ENCODE measurements around the gene WT1.

WT1 gene

GRCh38 chr11:32466279-32466915 is 31.1 kb upstream of the WT1 start:
- TF ChIP-seq CTCF (IDR thresholded peaks at IDR 0.05; ENCODE audit: insufficient read depth, missing control alignments): no peak
- DNase-seq (ENCODE audit: insufficient read length, low spot score) (no peak), FAIRE-seq (no peak)

GRCh38 chr11:32464078-32464477 is 28.7 kb upstream of the WT1 start:
- no peak for FAIRE-seq
- TF ChIP-seq CTCF (IDR thresholded peaks at IDR 0.05; ENCODE audit: insufficient read depth, missing control alignments): no peak

DNA sequence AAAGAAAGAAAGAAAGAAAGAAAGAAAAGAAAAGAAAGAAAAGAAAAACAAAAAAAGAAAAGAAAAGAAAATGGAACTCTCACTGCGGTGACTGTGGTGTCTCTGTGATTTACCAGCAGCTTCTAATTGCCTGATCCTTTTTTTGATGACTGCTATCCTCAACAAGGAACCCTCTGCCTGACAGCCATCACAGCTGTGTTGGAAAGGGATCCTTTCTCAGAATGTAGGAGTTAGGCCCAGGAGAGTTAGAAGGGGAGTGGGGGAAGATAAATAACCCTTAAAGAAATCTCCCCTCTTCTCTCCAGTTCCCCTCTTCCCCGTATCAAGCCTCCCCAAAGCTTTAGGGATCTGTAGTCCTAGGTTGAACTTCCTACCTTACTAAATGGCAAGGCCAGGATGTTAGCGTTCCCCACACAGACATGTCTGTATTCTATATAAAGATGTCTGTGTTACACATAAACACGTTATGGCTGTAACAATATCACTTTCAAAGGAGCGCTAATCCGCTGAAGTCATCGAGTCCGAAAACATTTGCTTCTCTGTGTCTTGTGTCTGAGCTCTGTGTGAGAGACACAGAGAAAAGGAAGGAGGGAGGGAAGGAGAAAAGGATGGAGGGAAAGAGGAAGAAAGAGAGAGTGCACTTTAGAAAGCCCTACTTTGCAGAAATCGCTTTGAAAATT is 26.8 kb upstream of the WT1 start:
- DNase-seq (ENCODE audit: insufficient read length, low spot score) (no peak), FAIRE-seq (no peak)
- no peak for TF ChIP-seq CTCF (IDR thresholded peaks at IDR 0.05; ENCODE audit: insufficient read depth, missing control alignments)

More at GRCh38 chr11:32464078-32464477, 28.7 kb upstream of the WT1 start:
- no peak for DNase-seq (ENCODE audit: insufficient read length, low spot score)

DNA sequence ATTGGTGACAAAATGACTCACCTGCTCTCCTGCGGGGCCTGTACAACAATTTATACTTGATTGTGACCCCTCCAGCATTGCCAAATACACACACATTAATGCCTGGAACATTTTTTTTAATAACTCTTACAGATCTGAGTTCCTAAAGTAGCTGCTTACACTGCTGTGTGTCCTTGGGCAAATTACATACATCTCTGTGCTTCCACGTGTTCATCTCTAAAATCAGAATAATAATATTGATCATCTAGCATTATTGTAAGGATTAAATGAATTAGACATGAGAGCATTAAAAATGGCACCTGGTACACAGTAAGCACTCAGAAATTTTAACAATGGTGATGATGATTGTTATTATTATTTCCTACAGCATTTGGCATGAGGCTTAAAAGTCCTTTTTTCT is 21.5 kb upstream of the WT1 start:
- FAIRE-seq (no peak), DNase-seq (ENCODE audit: insufficient read length, low spot score) (no peak)
- no peak for TF ChIP-seq CTCF (IDR thresholded peaks at IDR 0.05; ENCODE audit: insufficient read depth, missing control alignments)

DNA sequence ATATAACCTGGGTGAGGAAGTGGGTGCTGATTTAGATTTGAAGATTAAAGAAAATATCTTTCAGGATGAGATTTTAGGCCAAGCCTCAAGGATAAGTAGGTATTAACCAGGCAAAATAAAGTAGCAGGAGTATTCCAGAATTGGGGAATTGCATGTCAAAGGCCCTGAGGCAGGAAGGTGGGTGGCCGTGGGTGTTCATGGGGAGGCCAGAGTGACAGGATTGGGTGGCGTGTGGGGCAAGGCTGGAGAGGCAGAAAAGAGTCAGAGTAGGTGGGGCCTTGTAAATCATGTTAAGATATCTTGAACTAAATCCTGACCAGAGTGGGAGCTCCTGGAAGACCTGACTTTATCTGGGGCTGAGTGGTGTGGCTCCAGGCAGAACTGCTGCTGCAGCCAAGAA is 19.7 kb upstream of the WT1 start:
- DNase-seq (ENCODE audit: insufficient read length, low spot score) (no peak), FAIRE-seq (no peak)
- TF ChIP-seq CTCF (IDR thresholded peaks at IDR 0.05; ENCODE audit: insufficient read depth, missing control alignments): no peak

DNA sequence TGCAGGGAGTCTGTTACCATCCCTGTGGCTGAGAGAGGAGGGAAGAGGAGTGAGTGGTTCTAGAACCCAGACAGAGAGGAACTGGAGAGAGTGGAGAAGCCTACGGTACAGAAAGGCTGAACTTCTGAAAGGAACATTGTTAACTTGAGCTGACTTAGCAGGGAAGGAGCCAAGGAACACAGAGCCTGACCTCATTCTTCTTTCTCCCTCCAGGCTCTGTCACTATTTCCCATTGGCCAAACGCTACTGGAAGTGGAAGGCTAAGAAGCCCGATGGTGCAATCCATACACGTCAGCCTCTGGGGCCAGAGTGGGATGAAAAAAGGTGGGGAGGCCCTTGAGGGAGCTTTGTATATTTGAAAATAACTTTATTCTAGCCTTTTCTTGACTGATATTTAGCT is 16.5 kb upstream of the WT1 start:
- DNase-seq (ENCODE audit: insufficient read length, low spot score) (no peak), FAIRE-seq (no peak)
- TF ChIP-seq CTCF (IDR thresholded peaks at IDR 0.05; ENCODE audit: insufficient read depth, missing control alignments): no peak

- no peak for DNase-seq (ENCODE audit: insufficient read length, low spot score)
- TF ChIP-seq CTCF (IDR thresholded peaks at IDR 0.05; ENCODE audit: insufficient read depth, missing control alignments): no peak
- FAIRE-seq: no peak
These were observed 15.0 kb upstream of the WT1 start for GRCh38 chr11:32450372-32450771.
